Aorta (tissue), 5 donors: Measurements from ENCODE around the gene ABCA10. TPM values are rescaled to one million over a fixed set of nuclear protein-coding genes. Genes with fewer than 3 reads are reported as not detected.

Experiments
- ATAC-seq: fragments of 200-7000 bp; cut with Tn5 transposase; one replicate; pipeline ENCODE4 v1.9.1; 2022; ENCODE audit warnings: moderate library complexity; ENCODE audit not compliant: low FRiP score
- DNase-seq, 2 donors: peaks; one replicate each; pipeline ENCODE4 v3.0.0-alpha.2; 2020
- H3K27ac ChIP-seq, 2 donors: one replicate each; pipeline ENCODE4 v1.5.1; 2013; ENCODE audit warnings: low read length in 2 of 2, mild to moderate bottlenecking in 2 of 2, moderate library complexity in 2 of 2, control low read depth in 1 of 2, inconsistent platforms in 1 of 2, low read depth in 1 of 2
- H3K27me3 ChIP-seq, 2 donors: one replicate each; pipeline ENCODE4 v1.6.1; 2013; ENCODE audit warnings: control low read depth in 1 of 2, low read length in 1 of 2, mild to moderate bottlenecking in 1 of 2, moderate library complexity in 1 of 2; ENCODE audit not compliant: insufficient read depth in 2 of 2, control insufficient read depth in 1 of 2
- H3K36me3 ChIP-seq, 2 donors: one replicate each; pipeline ENCODE4 v1.6.1; 2013; ENCODE audit warnings: control low read depth in 1 of 2, low read length in 1 of 2, mild to moderate bottlenecking in 1 of 2; ENCODE audit not compliant: insufficient read depth in 2 of 2, control insufficient read depth in 1 of 2
- H3K4me1 ChIP-seq, 2 donors: one replicate each; pipeline ENCODE4 v1.6.1; 2013; ENCODE audit warnings: low read length in 2 of 2, control low read depth in 1 of 2, mild to moderate bottlenecking in 1 of 2, moderate library complexity in 1 of 2; ENCODE audit not compliant: insufficient read depth in 2 of 2, control insufficient read depth in 1 of 2
- H3K4me3 ChIP-seq, 2 donors: one replicate each; pipeline ENCODE4 v1.5.1; 2013; ENCODE audit warnings: low read length in 2 of 2, control low read depth in 1 of 2, mild to moderate bottlenecking in 1 of 2
- H3K9me3 ChIP-seq: one replicate; pipeline ENCODE4 v1.6.1; 2013; ENCODE audit warnings: mild to moderate bottlenecking, low read length; ENCODE audit not compliant: control insufficient read depth
- WGBS, 2 donors: extraction: QIAGEN DNeasy Blood & Tissue Kit; methylation state at CpG; one replicate each; pipeline ENCODE4 v1.1.7; 2013; 5-methylcytosine and 5-hydroxymethylcytosine counted together
- intact Hi-C, 2 donors: fragments of 100-400 bp; cut with DNase I; formaldehyde crosslinking; loops; one replicate each; pipeline versions ENCODE4 v1.14.2 to v1.15.0; 2022
- polyA plus RNA-seq, 2 donors: library from polyadenylated mRNA; stranded (reverse); fragments of 200-250 nt; gene quantifications; one replicate each; pipeline ENCODE4 v1.2.3, GENCODE V29; 2013
- total RNA-seq, 2 donors: library from RNA; stranded (reverse); fragmentation: NEBNext Ultra II Directional; extraction: Animal tissue kit (Norgen Biotek cat#: 25700); gene quantifications; one replicate each; pipeline ENCODE4 v1.2.1, GENCODE V29; 2021
- donor health status: healthy with polysubstance abuse.
- donor health status: Bipolar disorder and iron deficiency.
- donor health status: DM: no; HTN: no; CAD: no.
- donor health status: DM: no; HTN: no; CAD: no.
- donor health status: DM: yes; HTN: yes; CAD: no.

The ABCA10 gene
- total and polyA plus RNA-seq, 4 donors = 1.5 to 137 (median 8.3) TPM

DNA sequence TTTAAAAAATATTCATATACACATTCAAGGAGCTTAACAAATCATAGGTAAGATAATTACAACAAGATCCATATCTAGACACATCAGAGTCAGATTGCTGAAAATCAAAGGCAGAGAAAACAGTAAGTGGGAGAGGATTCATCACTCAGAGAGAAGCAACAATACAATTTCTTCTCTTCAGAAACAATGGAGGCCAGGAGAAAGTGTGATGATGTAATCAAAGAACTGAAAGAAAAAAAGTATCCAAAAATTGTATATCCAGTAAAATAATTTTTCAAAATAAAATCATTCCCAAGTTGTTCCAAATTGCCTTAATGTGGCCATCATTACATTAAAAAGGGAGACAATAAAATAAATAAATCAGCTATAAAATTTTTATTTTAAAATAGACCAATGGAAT is 69.2 kb downstream of the ABCA10 start:
- H3K27ac ChIP-seq = no peak overlapping the region
- H3K4me1 ChIP-seq = no peaks in the 10 kb centered on the region
- no peaks in the 10 kb centered on the region for H3K36me3 ChIP-seq
- DNase-seq = no peak
- no peaks in the 10 kb centered on the region for H3K27me3 ChIP-seq
- H3K9me3 ChIP-seq = no peaks in the 10 kb centered on the region
- H3K4me3 ChIP-seq = no peak overlapping the region
- ATAC-seq = no peak
- intact Hi-C loops = no loop called here

DNA sequence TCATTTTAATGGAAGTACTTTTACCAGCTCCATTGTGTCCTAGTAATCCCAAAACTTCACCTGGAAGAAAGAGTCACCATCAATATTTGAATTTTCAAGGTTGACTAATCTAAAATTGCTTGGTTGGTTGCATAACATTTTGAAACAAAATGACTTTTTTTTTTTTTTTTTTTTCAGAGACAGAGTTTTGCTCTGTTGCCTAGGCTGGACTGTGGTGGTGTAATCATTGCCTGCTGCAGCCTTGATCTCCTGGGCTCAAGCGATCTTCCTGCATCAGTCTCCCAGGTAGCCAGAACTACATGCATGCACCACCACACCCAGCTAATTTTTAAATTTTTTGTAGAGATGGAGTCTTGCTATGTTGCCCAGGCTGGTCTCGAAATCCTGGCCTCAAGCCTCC is 74.4 kb downstream of the ABCA10 start:
- DNase-seq = no peak
- no peak overlapping the region for H3K4me3 ChIP-seq
- H3K36me3 ChIP-seq = no peaks in the 10 kb centered on the region
- 86 to 91% methylated on average over 2 of the region's 2 CpGs for WGBS, 2 donors
- H3K27me3 ChIP-seq = no peaks in the 10 kb centered on the region
- no peaks in the 10 kb centered on the region for H3K4me1 ChIP-seq
- no peaks in the 10 kb centered on the region for H3K9me3 ChIP-seq
- intact Hi-C loops = no loop called here
- no peak for ATAC-seq
- H3K27ac ChIP-seq = no peak overlapping the region

DNA sequence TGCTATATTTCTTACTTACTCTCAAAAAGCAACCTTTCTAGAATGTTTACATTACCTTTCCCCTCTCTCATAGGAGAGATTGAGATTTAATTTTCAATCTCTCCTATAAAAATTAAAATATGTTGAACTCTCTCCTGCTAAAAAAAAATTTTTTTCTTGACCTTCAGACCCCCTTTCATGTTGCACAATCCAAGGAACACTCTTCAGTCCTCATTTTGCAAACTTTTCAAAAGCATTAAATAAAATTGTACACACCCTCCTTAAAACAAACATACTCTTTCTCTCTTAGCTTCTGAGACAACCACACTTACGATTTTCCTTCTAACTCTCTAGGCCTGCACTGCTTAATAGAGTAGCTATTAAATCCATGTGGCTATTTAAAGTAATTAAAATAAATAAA is 78.3 kb downstream of the ABCA10 start:
- Histone ChIP-seq H3K4me3 (no peak overlapping the region), H3K36me3 (no peaks in the 10 kb centered on the region), H3K4me1 (no peaks in the 10 kb centered on the region), H3K27ac (no peak overlapping the region), H3K9me3 (no peaks in the 10 kb centered on the region), H3K27me3 (no peaks in the 10 kb centered on the region)
- 50 to 52% methylated on average over 1 of the region's 1 CpG for WGBS, 2 donors
- intact Hi-C loops = no loop called here
- ATAC-seq = no peak
- no peak for DNase-seq

DNA sequence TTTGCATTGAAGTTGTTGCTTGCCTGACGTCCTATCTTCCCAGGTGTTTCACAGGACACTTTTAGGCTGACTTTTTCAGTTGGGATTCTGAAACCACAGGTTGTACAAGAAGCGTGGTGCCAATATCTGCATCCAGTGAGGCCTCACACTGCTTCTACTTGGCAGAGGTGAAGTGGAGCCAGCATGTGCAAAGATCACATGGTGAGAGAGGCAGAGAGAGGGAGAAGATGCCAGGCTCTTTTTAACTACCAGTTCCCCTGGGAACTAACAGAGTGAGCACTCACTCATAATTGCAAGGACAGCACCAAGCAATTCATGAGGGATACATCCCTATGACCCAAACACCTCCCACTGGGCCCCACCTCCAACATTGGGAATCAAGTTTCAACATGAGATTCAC is 81.2 kb downstream of the ABCA10 start:
- no peaks in the 10 kb centered on the region for H3K4me1 ChIP-seq
- no peak overlapping the region for H3K27ac ChIP-seq
- no peak for DNase-seq
- no peaks in the 10 kb centered on the region for H3K9me3 ChIP-seq
- intact Hi-C loops = no loop called here
- H3K27me3 ChIP-seq = no peaks in the 10 kb centered on the region
- no peak for ATAC-seq
- WGBS, 2 donors = 80 to 81% methylated on average over 2 of the region's 2 CpGs
- no peaks in the 10 kb centered on the region for H3K36me3 ChIP-seq
- no peak overlapping the region for H3K4me3 ChIP-seq

DNA sequence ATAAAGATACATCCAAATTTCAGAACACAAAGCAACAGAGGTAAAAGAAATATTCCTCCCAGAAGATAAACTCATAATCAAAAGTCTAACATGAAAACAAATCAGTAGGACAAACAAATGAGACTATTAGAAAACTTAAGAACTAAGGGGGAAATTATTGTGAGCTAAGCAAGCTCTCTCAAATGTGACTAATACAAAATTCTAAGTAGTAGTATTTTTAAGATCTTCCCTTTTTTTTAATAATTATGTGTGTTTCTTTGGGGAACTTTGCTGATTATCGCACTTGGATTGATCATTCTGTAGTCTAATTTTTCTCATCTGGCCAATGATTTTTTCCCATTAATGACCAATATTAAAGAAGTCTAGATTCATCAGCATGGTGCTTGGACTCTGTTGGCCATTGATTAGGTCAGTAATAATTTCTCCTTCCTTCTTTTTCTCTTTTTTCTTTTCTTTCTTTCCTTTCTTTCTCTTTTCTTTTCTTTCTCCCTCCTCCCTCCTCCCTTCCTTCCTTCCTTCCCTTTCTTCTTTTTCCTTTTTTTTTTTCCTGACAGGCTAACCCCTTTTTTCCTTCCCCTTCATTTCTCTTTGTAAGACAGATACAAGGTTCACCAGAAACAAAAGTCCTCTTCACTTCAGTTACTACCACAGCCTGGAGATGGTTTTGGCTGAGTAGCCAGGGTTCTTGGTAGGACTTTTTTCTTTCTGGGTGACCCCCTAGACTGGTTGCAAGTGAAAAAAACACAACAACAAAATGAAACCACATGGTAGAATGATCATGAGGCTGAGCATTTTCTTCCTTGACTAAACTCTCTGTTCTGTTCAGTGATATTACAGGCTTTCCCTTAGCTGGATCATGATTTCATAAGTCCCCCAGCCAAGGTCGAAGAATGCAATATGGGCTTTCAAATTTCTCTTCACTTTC is 84.0 kb downstream of the ABCA10 start:
- intact Hi-C loops = no loop called here
- WGBS, 2 donors = 89% methylated on average over 2 of the region's 2 CpGs
- Histone ChIP-seq H3K9me3 (no peaks in the 10 kb centered on the region), H3K4me3 (no peak overlapping the region), H3K27me3 (no peaks in the 10 kb centered on the region), H3K27ac (no peak overlapping the region), H3K36me3 (no peaks in the 10 kb centered on the region), H3K4me1 (no peaks in the 10 kb centered on the region)
- ATAC-seq (no peak), DNase-seq (no peak)

DNA sequence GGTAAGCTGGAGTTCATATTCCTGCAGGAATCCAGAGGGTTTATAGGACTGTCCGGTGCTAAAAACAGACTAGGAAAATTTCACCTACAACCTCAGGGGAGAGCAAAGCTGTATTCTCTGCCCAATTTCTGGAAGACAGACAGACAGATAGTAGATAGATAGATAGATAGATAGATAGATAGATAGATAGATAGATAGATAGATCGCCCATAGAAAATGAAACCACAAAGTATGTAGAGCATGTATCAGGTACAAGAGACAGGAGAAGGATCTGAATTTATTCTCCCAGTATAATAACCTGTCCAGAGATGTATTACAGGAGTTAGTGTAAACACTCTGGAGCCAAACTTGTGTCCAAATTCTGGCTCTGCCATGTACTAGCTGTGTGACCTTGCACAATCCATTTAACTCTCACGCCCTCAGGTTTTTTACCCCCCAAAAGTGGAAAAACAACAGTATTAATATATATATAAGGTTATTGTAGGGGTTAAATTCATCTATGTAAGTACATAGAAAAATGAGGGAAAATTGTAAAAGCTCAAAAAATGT is 84.9 kb downstream of the ABCA10 start:
- no peak for DNase-seq
- WGBS, 2 donors = 89 to 92% methylated on average over 3 of the region's 3 CpGs
- H3K9me3 ChIP-seq = no peaks in the 10 kb centered on the region
- H3K27ac ChIP-seq = no peak overlapping the region
- no peak overlapping the region for H3K4me3 ChIP-seq
- H3K36me3 ChIP-seq = no peaks in the 10 kb centered on the region
- intact Hi-C loops = no loop called here
- no peaks in the 10 kb centered on the region for H3K27me3 ChIP-seq
- no peaks in the 10 kb centered on the region for H3K4me1 ChIP-seq
- no peak for ATAC-seq

DNA sequence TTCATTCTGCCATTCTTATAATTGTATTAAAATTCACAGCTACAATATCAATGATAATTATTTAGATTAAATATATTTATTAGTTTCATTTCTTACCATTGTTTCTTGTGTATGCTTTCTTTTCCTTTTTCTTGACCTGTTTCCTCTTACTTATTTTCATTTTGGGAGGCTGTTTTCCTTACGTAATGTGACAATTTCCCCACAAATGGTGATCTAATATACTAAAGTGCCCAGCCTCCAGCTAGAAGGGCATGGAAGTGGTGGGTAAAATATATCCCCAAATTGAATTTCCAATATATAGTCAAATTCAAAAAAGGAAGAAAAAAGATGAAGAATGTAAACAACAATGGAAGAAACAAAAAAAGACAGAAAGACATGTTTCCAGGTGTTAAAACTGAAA is 85.5 kb downstream of the ABCA10 start:
- H3K36me3 ChIP-seq = no peaks in the 10 kb centered on the region
- WGBS, 2 donors = 89 to 97% methylated on average over 1 of the region's 1 CpG
- no peaks in the 10 kb centered on the region for H3K27me3 ChIP-seq
- ATAC-seq (no peak), DNase-seq (no peak)
- H3K27ac ChIP-seq = no peak overlapping the region
- H3K4me3 ChIP-seq = no peak overlapping the region
- no peaks in the 10 kb centered on the region for H3K4me1 ChIP-seq
- intact Hi-C loops = no loop called here
- H3K9me3 ChIP-seq = no peaks in the 10 kb centered on the region

DNA sequence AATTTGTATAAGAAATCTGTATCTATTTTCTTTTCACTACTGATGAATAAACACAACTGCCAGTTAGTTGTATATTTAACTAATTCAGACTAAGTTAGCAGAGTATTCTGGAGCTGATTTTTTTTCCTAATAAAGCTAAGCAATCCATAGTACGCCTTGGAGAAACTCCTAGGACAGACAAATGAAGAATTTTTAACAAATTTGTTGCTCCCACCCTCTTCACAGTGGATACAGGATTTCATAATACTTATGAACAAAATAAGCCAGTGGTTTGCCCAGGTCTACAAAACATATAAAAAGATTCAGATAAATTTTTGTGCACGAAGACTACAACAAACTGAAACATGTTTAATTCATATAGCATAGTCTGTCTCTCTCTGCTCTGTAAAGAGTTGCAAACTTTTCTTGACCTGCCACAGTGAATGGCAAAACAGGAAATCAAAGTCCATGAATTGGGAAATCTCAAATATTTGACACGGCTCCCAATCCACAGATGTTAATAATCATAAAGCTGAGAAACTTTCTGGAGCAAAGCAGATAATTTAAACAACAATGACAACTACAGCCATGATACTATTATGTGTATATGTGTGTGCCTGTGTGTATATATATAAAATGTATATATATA is 86.3 kb downstream of the ABCA10 start:
- Histone ChIP-seq H3K4me1 (no peaks in the 10 kb centered on the region), H3K27me3 (no peaks in the 10 kb centered on the region), H3K36me3 (no peaks in the 10 kb centered on the region), H3K9me3 (no peaks in the 10 kb centered on the region), H3K27ac (no peak overlapping the region), H3K4me3 (no peak overlapping the region)
- peak; percentile 64 for ATAC-seq
- WGBS, 2 donors = 56% methylated on average over 3 of the region's 3 CpGs
- intact Hi-C loops = no loop called here
- no peak for DNase-seq
